ENCODE measurements around the gene LDB2.

The LDB2 gene

GRCh38 chr4:16801356-16801755 lies 97.1 kb downstream of the LDB2 start:
- no peak for FAIRE-seq

GRCh38 chr4:16794816-16795445 lies 103.5 kb downstream of the LDB2 start:
- no peak for FAIRE-seq

GRCh38 chr4:16791460-16791859 lies 107.0 kb downstream of the LDB2 start:
- no peak for FAIRE-seq

DNA sequence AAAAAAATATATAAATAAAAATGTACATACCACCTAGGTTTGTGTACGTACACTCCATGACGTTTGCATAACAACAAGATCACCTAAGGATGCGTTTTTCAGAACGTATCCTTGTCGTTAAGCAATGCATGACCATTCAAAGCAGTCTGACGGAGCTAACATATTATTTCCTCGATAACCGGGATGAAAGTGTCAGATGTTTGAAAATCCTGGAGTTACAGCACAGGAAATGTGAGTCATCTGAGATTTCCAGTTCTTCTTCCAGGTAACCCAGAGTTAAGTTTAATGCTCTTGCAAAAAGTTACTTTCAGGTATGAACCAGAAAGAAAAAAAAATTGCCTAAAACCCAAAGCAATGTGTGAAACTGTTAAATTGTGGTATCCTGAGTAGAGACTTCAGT lies 107.9 kb downstream of the LDB2 start:
- no peak for FAIRE-seq

DNA sequence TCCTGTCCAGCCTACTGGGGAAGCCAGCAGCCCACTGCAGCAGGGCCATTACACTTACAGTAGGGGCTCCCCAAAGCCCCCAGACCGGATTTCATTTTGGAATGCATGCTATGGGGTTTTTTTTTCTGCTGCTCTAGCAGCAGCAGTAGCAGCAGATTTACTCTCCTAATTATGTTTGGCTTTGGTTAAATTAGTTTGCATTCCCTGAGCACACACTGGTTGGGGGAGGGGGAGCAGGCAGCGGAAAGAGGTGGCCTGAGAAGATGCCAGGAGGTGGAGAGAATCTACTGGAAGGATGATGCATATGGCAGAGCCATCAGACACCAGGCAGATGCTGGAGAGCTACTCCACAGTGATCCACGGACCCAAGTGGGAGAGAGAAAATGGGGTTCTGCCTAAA lies 109.6 kb downstream of the LDB2 start:
- FAIRE-seq = no peak

DNA sequence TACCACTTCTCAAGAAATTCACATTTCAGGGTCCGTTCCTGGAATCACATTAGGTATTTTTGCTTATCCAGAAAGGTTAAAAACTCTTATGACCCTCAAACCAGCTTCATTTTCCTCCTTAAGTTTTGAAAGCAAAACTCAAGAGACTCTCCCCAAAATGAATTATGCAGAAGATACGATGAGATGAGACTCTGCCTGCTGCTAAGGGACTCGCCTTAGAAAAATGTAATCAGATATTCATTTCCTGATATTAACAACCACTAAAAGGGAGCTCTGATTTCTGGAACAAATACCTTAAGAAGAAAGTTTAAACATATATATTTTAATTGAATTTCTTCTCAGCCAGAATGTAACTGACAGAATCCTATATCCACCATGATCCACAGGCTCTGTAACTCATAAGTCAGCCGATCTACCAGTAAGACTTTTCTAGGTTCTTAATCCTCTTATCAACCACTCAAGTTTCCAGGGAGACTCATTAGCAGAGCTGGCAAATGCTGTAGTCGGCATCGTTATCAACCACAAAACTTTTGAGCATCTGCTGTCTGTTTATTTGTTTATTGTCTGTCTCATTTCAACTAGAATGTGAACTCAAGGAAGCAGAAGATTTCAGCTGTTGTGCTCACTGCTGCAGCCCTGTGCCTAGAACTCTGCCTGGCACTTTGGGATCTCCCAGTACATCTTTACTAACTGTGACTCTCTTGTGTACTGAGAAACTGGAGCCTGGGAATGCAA lies 112.5 kb downstream of the LDB2 start:
- FAIRE-seq = no peak

- FAIRE-seq = no peak
These were observed 115.3 kb downstream of the LDB2 start for GRCh38 chr4:16783119-16783518.

- no peak for FAIRE-seq
These were observed 119.3 kb downstream of the LDB2 start for GRCh38 chr4:16779028-16779675.

DNA sequence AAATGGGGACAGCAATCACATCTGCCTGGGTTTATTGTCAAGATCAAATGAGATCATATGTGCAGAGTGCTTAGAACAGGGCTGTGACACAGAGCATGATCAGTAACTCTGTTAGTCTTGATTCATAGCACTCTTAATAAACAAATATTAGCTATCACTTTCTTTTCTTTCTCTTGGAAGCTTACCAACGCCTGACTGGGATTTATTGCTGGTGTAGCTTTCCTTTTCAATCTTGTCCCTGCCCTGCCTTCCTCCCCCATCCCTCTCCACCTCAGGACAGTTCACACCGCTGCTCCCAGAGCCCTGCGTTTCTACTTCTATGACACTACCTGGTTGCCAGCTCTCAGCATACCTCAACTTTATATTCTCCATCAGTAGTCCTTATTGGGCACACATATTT lies 120.7 kb downstream of the LDB2 start:
- FAIRE-seq = no peak

DNA sequence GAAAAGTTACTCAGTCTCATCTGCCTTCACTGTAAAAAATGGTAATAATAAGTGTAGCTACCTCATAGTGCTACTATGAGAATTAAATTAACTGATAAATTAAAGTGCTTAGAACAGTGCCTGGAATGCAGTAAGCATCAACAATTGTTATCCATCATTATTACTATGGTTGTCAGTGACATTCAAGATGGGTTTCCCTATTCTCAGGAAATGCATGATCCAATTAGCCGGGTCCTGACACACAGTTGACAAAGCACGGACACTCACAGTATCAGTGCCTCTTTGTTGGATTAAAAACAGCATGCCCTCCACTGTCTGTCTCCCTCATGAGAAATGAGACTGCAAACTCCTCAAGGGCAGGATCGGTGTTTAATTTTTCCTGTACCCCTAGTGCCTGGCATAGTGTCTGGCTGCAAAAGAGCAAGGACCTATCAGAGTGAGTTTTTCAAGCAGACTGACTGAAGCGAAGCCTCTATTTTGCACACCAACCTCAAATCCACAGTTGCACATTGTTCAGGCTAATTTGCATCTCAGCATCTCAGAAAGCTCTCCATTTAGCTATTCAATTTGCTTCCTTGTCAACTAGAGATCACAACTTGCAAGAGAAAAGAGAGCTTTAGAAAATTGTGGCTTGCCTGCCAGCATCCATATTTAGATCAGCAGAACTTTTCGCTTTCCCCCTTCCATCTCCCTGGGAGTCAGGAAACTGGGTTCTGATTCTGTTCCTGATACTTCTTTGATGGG lies 122.9 kb downstream of the LDB2 start:
- no peak for FAIRE-seq

GRCh38 chr4:16772366-16772850 lies 126.0 kb downstream of the LDB2 start:
- FAIRE-seq = no peak

DNA sequence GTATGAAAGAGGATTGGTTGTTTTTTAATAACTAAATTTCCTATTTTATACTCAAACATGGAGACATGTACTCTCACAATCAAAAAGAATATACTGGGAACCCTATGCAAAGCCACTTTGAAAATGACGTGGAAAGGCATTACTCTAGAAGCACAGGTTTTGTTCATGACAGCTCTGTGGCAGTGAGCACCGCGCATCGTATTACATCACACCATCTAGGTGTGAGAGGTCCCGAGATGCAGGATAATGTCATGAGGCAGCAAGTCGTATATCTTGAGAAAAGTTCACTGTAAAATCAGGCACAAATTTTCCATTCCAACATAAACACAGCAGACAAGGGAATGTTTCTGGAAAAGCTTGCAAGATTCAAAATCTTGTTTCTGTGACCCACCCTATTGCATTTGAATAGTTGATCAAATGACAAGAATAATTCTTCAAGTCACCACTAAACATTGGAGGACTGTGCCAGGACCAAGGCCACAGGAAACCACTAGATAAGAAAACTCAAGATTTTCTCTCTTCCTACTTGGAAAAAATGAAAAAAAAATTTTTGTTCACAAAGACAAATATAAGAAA lies 127.6 kb downstream of the LDB2 start:
- FAIRE-seq = no peak

DNA sequence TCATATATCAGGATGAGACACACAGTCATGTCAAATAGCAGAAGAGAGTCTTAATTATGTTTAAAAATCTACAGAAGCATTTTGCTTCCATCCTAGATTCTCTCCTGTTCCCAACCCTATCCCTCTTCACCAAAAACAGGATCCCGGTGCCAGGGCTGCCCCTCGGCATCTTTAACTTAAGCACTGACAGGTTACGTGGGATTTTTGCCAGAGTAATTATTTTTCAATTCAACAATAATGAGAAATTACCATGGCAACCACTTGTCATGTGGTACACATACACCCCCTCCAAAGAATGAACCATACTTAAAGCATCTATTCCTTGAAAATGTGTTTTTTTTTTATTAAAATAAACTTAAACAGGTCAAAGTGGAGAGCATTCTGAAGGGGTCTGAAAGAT lies 130.6 kb downstream of the LDB2 start:
- no peak for FAIRE-seq

DNA sequence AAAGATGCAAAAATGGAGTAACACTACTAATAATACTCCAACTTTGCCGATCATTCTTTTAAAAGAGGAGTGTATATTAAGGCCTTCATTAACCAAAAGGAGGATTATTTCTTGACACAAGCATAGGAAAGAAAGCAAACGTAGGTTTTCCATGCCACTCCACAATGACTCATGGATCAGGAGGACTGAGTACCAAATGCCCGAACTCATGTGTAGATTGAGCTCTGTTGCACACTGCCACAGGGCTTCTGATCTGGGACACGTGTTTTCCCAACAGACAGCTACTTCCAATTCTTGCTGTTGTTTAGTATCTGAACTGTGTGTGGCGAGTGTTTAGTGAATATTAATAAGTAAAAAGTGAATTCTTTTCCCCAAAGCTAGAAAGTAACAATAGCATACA lies 131.2 kb downstream of the LDB2 start:
- no peak for FAIRE-seq

DNA sequence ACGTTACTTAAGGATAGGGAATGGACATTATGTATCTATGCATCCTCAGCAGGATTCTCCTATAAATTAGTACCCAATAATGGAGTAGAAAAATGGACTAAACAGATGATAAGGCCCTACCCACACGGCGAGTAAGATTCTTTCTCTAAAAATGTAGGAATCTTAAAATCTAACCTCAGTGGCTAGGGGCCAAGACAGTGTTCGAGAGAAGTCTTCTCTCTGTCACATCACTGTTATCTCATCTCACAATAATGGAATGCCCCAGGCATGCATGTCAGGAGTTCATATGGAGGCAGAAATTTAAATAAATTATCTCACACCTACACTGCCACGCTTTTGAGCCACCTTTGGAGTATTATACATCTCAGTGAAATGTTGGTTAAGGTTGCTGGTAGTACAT lies 132.9 kb downstream of the LDB2 start:
- FAIRE-seq = no peak

DNA sequence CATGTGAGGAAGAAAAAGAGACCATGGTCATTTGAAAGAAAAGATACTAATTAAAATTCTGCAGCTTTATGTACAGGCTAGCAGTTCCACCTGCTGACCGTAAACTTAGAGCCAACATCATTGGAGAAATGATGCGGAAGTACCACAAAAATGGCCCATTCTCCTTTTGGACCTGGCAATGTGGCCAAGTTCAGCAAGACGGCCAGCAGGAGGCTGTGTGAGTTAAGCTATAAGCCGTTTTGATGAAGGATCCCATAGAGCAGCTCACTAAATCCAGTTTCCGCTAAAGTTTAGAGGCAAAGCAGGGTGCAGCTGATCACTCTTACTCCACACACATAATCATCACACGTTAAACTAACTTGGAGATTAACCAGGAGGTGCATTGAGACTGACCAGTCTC lies 133.8 kb downstream of the LDB2 start:
- FAIRE-seq = no peak

GRCh38 chr4:16760617-16761363 lies 137.7 kb downstream of the LDB2 start:
- no peak for FAIRE-seq

- no peak for FAIRE-seq
These were observed 138.4 kb downstream of the LDB2 start for GRCh38 chr4:16759931-16760582.

- no peak for FAIRE-seq
These were observed 139.6 kb downstream of the LDB2 start for GRCh38 chr4:16758816-16759215.

GRCh38 chr4:16758255-16758654 lies 140.2 kb downstream of the LDB2 start:
- no peak for FAIRE-seq

DNA sequence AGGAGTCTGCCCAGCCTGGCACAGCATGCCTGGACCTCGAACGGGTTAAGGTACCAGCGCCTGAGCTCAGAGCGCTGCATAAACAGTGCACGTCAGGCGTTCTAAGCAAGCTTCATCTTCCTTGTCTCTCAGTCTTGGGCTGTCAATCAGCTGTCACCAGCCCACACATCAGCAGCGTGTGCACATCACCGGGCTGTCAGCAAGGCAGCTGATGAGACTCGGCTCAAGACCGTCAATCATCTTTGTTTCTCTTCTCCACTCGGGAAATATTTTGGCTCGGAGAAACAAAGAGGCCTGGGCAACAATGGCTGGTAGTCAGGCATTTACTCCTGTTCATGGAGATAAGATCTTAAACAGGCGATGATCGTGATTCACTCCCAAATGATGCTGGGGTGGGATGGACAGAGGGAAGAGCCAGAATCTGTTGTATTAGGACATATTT lies 141.3 kb downstream of the LDB2 start:
- FAIRE-seq = no peak

DNA sequence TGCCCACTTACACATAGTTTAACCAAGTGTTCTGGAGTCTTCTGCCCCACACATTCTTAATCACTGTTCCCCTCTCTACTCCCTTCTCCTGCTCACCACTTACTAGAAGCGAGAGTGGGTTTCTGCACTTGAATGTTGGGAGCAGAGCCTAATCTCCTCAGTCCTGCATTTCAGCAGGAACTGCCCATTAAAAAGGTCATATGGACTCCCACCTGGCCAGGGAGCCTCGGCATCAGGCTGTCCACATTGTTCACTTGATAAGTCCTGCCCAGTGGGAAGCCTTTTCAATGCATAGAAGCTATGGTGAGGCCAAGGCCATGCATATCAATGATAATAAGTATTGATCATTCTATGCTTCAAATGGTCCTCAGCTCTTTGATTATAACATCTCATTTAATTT lies 144.3 kb downstream of the LDB2 start:
- FAIRE-seq = no peak

All from TTC549 (cell line).